CD4-positive, alpha-beta T cell treated with Interferon alpha-2 for 1 hour (primary cell): ENCODE data around the gene CALML4.
"Not testable (repeated sequence)": the region's sequence is repeated elsewhere in the genome, so short reads cannot be mapped to it uniquely, and the experiment has no call there.

Experiments used
- DNase-seq, 2 donors: peaks; one replicate each; pipeline ENCODE4 v3.0.0-alpha.2; 2020 to 2022

Gene CALML4

DNA sequence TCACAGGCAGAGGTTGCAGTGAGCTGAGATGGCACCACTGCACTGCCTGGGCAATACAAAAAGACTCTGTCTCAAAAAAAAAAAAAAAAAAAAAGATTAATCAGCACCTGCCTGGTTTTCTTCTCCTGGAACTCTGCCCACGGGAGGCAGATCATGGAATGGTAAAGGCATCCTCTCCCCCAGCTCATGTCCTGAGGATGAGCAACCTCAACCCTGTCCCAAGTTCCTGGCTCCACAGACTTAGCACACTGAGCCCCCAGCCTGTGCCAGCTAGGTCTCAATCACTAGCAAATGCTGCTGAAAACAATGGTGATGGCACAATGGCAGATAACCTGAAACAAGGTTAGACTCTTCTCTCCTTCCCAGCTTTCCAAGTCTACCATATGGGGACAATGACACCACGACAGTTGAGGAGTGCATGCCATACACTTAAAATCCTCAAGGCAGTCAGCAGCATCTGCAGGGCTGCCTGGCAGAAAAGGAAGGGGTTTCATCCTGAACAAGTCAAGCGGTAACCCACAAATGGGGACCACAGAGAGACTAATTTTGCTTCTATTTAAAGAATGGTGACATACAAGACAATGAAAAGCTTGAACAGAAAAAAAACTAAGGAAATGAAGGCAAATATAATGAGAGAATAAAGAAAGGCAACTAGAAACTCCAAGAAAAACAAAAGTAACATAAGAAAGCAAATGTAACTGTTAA lies 19.6 kb upstream of the CALML4 start:
- no peak for DNase-seq

DNA sequence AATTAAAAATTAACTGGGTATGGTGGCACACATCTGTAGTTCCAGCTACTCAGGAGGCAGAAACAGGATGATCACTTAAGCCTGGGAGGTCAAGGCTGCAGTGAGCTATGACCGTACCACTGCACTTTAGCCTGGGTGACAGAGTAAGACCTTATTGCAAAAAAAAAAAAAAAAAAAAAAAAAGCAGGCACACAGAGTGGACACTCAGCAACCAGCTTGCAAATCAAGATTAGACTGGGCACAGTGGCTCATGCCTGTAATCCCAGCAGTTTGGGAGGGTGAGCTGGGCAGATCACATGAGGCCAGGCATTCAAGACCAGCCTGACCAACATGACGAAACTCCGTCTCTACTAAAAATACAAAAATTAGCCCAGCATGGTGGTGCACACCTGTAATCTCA lies 19.0 kb upstream of the CALML4 start:
- DNase-seq = no peak

DNA sequence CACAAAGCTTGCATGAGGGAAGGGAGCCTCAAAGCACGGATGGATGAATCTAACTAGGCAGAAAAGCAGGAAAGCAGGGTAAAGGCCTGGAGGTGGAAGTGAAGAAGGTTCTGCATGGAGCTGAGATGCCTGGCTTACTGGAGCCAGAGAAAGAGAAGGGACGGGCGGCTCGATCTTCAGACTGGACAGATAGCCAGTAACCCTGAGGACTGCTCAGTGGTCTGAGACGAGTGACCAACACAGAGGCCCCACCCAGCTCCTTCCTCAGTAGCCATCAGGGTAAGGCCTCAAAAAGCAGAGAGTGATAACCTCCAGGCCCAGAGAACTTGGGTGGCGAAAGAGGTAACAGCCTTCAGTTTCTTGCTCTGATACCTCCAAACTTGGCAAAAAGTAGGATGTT lies 18.0 kb upstream of the CALML4 start:
- DNase-seq = no peak

DNA sequence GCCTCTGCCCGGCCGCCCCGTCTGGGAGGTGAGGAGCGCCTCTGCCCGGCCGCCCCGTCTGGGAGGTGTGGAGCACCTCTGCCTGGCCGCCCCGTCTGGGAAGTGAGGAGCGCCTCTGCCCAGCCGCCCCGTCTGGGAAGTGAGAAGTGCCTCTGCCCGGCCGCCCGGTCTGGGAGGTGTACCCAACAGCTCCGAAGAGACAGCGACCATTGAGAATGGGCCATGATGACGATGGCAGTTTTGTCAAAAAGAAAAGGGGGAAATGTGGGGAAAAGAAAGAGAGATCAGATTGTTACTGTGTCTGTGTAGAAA lies 17.3 kb upstream of the CALML4 start:
- DNase-seq = not testable (repeated sequence)

DNA sequence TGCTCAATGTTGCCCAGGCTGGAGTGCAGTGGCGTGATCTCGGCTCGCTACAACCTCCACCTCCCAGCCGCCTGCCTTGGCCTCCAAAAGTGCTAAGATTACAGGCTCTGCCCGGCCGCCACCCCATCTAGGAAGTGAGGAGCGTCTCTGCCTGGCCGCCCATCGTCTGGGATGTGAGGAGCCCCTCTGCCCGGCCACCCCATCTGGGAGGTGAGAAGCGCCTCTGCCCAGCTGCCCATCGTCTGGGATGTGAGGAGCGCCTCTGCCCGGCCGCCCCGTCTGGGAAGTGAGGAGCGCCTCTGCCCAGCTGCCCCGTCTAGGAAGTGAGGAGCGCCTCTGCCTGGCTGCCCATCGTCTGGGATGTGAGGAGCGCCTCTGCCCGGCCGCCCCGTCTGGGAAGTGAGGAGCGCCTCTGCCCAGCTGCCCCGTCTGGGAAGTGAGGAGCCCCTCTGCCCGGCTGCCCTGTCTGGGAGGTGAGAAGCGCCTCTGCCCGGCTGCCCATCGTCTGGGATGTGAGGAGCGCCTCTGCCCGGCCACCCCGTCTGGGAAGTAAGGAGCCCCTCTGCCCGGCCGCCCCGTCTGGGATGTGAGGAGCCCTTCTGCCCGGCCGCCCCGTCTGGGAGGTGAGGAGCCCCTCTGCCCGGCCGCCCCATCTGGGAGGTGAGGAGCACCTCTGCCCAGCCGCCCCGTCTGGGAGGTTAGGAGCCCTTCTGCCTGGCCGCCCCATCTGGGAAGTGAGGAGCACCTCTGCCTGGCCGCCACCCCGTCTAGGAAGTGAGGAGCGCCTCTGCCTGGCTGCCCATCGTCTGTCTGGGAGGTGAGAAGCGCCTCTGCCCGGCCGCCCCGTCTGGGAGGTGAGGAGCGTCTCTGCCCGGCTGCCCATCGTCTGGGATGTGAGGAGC lies 16.6 kb upstream of the CALML4 start:
- DNase-seq = not testable (repeated sequence)

DNA sequence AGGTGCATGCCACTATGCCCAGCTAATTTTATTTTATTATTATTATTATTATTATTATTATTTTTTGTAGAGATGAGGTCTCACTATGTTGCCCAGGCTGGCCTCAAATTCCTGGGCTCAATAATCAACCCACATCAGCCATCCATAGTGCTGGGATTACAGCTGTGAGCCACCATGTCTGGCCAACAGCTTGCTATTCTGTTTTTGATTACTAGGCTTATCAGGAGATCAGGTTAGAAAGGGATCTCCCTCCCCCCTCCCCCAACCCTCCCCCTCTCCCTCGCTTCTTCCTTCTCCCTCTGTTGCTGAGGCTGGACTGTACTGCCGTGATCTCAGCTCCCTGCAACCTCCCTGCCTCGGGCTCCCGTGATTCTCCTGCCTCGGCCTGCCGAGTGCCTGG lies 15.8 kb upstream of the CALML4 start:
- no peak for DNase-seq

DNA sequence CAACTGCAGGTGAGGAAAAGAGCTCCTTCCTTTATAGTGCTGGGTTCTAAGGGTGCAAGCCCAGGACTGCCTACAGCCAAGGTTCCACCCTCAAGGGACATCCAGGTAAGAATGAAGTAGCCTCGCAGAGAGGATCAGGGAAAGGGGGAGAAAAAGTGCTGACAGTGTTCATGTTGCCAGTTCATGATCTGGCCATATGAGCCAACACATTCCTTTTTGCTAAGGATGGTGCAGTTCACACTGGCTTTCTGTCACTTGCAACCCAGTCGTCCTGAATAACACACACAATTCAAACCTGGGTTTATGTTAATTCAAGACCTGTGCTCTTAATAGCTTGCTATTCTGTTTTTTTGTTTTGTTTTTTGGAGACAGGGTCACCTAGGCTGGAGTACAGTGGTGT lies 15.4 kb upstream of the CALML4 start:
- DNase-seq = no peak

DNA sequence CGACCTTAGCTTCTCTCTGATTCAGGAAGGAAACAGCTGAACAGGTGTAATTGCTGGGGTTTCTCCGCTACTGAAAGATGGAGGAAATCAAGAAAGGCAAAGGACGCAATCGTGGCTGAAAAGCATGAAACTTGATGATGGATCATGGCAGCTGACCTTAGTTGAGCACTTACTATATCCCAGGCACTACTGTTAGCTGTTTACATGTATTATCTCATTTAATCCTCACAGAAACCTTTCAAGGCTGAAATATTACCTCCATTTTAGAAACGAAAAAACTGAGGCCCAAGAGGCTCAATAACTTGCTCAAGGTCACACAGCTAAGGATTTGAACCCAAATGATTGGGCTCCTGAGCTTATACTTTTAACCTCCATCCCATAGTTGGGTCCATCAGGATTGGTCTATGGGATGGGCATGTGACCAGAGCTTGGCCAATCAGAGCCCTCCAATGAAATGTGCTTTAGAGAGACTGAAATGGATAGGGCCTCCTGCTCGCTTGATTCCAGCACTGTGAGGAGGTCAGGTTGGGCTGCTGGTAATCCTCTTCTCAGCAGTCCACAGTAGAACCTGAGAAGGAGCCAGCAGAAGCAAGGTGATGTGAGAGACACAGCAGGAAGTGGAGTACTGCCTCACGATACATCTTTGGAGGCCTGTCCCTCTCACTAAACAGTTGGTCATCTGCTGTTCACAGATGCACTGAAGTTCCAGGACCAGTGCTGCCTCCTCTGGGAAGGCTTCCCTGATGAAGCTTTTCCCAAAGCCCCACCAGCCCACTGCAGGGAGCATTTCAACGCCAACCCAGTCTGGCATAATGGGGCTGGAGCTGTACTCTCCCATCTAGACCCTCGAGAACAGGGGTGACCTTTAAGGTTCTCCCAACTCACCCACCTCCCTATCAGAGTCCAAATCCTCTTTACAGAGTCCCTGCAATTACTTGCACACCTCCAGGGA lies 14.0 kb upstream of the CALML4 start:
- DNase-seq = no peak

DNA sequence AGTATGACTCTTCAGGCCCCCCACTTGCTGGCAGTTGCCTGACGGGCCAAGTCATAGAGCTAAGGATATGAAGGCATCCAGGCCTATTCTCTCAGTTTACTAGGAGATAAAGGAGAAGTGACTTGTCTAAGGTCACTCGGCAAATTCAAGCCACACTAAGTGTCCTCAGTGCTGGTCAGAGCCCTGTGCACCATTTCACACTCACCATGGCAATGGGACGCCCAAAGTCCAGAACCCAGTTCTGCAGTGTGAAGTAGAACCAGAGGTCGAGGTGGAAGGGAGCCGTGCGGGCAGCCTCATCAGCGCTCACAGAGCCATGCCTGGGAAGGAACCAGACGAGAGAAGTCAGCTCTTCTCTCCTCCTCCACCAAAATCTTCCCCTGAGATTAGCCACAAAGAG lies 13.2 kb upstream of the CALML4 start:
- no peak for DNase-seq

DNA sequence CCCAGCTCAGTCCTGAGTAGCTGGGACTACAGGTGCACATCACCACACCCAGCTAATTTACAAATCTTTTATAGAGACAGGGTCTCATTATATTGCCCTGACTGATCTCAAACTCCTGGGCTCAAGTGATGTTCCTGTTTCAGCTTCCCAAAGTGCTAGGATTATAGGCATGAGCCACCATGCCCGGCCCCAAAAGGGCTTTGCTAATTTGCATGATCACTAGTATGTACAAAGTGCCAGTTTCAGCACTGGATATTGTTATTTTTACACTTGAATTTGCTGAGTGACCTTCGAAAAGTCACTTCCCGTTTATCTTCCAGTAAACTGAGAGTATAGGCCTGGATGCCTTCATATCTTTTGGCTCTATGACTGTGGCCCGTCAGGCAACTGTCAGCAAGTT lies 12.2 kb upstream of the CALML4 start:
- no peak for DNase-seq

DNA sequence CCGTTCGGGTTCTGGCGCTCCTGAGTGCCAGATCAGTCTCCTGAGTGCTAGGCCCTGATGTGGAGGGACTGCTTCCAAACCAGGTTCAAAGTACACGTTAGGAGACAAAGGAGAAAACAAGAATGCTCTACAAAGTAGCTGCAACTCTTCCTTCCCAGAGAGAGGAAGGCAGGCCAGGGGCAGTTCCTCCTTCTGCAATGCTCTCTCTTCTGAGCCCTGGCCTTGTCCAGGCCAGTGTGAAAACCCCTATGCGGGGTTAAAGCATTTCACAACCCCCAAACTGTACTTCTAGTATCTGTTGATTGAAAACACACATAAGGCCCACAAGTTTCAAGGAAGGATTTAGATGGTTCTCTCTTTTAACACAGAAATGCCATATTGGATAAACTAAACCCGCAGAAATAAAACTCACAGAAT lies 9.7 kb upstream of the CALML4 start:
- no peak for DNase-seq

DNA sequence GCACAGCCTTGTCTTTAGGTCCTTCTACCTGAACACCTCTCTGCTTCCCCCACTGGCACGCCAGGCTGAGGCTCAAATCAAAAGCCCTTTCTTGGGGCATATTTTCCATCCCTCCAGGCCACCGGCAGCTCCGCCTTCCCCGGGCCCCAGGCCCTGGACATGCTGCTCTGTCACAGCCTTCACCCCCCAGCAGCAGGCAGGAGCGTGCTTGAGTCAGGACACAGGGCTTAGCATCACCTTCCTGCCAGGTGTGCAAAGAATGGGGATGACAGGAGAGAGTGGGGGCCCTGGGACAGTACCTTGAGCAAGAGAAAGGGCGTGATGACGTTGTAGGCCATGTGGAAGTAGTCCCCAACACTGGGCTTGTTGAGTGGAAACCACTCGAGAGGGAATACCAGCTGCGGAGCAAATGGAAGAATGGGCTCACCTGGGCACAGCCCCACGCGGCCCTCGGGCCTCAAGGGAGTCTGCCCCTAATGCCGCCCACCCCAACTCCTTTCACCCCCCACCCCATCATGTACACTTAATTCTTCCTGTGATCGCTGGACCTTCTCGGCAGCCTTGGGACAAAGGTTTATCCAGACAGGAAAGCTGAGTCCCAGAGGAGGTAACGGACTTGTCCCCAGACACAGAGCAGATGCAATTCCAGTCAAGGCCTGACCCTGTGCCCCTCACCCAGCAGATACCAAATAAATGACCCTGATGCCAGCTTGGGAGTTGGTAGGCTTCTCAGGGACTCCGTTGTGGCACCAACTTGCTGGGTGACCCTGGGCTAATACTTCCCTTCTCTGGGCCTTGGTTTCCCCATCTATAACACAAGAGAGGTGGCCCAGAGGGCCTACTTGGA lies 9.1 kb upstream of the CALML4 start:
- DNase-seq = no peak

DNA sequence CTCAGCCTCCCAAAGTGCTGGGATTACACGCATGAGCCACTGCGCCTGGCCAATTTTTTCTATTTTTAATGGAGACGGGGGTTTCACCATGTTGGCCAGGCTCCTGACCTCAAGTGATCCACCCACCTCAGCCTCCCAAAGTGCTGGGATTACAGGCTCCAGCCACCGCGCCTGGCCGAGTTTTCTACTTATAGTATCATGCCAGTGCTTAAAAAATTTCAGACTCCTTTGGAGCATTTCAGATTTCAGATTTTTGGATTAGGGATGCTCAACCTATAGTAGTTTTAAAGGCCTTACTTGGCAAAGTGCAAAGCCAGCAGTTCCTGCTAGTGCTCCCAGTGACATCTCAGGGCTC lies 8.3 kb upstream of the CALML4 start:
- DNase-seq = not testable (repeated sequence)

DNA sequence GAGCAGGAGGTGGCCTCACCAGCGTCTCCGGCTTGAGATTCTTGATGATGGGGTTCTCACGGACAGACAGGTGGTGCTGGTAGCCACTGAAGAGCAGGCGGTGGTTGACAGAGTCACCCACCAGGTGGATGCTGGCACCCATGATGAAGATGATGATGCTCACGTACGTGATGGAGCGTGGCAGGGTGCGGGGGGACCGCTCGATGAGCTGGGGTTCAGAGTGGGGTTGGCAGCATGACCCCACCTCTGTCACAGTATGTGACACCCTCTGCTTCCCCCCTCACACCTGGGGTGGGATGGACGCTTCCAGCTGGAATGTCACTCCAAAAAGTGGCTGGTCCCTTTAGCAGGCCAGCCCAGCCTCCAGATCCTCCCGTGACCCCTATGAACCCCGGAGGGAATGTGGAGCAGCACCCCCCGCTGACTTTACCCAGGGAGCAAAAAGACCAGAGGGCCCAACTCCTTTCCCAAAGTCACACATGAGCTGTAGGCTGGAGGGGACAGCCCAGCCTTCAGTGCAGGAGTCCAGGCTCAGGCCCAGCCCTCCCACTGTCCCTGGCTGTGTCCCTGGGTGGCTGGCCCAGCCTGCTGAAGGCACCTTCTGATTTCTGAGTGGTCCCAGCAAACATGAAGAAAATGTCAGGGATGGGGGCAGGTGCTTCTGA lies 6.7 kb upstream of the CALML4 start:
- DNase-seq = no peak

DNA sequence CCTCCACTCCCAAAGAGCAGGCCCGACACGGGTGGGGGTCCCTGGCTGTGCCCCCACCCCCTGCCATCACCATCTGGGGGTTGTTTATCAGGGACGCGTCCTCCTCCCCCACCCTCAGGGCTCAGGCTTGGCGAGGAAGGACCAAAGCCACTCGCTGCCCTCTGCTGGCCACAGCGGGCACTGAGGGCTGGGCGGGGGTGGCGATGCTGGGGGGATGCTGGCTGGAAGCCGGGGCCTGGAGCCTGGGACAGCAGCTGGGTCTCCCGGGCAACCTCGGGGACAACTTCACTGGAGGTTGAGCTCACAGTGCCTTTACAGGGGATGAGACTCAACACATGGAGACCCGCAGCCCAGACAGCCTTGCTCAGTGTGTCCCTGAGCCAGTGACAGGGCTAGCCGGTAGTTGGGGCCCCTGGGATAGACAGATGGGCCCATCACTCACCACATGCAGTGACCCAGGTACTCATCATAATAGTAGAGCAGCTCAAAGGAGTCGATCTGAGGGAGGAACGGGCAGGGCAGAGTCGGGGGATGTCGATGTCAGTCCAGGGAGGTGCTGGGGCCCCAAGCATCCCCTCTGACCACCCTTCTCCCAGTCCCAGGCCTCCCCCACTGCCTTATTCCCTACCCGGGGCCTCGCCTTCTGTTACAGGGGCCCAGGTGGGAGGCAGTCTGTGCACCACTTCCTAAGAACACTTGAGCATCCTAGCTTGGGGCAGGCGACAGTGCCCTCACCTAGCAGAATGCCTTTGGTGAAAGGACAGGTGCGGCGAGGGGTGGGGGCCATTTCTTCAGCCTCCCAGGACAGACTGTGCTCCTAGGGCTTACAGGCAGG lies 5.9 kb upstream of the CALML4 start:
- peak; percentile 33 to 53 for DNase-seq

DNA sequence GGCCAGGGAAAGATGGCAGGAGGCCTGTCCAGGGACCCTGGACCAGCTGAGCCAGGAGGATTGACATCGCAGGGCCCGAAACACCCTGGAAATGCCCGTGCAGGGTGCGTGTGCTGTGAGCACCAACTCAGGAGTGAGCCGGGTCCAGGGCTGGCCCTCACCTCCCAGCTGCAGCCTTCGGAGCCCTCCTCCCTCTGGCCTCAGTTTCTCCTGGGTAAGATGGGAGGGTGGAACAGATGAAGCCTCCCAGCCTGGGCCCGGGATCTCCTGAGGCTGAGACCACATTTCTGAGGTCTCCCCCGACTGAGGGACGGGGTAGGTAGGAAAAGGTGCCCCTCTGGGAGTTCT lies 5.3 kb upstream of the CALML4 start:
- DNase-seq = no peak

DNA sequence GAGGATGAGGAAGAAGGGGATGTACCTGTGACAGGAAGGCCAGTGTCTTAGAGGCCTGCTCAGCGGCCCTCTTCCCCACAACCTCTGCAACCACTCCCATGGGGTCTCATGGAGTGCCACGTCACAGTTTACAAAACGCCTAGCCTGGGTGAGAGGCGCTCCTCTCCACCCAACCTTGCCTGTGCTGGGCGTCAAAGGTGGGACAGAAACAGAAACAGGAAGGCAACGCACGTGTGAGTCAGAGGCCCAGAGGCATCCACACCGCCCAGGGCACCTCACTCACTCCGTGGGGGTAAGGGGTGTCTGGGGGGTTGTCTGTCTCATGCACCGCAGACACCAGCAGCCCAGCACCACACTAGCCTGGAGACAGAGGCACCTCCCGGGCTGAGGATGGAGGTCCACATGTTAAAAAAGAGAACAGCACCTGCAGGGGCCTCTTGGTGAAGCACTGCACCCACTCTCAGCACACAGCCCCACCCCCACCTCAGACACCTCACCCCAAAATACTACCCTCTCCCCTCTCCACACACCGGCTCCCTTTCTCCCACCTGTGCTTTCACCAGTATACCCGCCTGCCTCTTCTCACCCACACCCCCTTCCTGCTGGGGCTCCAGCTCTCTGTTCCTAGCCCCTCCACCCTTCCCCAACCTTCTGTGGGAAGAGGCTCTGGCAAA lies 4.7 kb upstream of the CALML4 start:
- peak; percentile 18 to 20 for DNase-seq

DNA sequence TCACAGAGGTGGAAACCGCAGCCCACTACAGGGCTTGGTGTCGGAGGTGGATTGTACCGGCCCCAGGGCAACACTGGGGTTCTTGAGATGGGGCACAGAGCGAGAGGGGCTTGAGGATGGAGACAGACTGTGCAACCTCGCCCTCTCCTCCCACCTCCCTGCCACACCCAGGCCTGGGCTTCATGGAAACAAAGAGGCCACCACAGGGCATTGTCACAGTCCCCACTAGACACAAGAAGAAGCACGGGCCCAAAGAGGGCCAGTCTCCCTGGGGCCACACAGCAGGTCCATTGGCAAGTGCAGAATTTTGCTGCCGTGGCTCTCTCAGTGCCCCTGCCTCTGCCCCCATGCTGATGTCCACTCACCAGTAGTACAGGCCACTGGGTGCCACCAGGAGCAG lies 4.1 kb upstream of the CALML4 start:
- DNase-seq = no peak

DNA sequence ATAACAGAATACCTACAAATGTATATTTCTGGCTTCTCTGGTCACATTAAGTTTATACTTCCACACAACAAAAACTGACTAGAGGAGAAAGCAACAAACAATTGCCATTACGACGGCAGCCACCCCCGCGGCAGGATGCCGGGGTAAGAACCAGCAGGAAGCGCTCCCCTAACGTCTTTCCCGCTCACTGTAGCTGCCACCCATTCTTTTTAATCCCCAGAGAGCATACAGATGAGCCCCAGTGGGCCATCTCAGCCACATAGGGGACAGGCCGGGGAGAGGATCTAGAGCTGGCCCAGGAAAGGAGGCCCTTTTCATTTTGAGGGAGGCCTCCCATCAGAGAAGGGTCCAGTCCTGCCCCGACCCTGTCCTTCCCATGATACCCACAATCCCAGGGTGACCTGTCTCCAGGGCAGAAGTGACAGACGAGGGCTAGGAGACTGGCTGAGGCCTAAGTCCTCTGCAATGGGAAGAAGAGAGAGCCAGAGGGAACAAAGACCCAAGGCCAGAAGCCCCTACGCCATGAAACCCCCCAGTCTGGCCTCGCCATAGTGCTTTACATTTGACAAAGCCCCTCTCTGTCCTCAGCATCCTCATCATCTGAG lies 3.6 kb upstream of the CALML4 start:
- no peak for DNase-seq

DNA sequence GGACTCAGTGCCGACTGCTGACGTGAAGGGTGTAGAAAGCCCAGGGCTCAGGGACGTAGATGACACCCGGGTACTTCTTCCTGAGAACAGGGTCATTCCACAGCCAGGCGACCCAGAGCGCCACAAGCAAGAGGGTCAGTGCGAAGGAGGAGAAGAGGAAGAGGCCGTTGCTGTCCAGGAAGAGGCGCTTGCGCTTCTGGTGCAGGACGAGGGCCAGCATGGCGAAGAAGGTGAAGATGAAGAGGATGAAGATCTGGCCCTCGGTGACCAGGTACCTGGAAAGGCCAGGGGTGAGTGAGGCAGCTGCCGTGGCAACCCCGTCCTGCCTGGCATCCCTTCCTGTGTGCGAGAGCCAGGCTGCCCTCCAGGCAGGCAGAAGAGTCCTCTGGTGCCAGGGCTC lies 3.0 kb upstream of the CALML4 start:
- no peak for DNase-seq
